HG03064 (cell line): ENCODE data around the gene SLC11A1.

ENCODE experiments used
- ATAC-seq: cut with Tn5 transposase; IDR thresholded peaks from one replicate; pipeline ENCODE4 v1.9.1; 2021; ENCODE audit warnings: low read depth; ENCODE audit not compliant: unreplicated experiment

Gene SLC11A1

GRCh38 chr2:218403810-218404209 is 21.7 kb downstream of the SLC11A1 start:
- no peak for ATAC-seq

GRCh38 chr2:218404351-218405085 is 22.4 kb downstream of the SLC11A1 start:
- no peak for ATAC-seq

GRCh38 chr2:218405086-218405745 is 23.1 kb downstream of the SLC11A1 start:
- no peak for ATAC-seq

GRCh38 chr2:218405746-218406208 is 23.7 kb downstream of the SLC11A1 start:
- ATAC-seq: peak; percentile 9

- peak; percentile 75 for ATAC-seq
These were observed 24.3 kb downstream of the SLC11A1 start for GRCh38 chr2:218406209-218406948.

- ATAC-seq: peak; percentile 5
These were observed 25.0 kb downstream of the SLC11A1 start for GRCh38 chr2:218406949-218407618.

- ATAC-seq: no peak
These were observed 25.6 kb downstream of the SLC11A1 start for GRCh38 chr2:218407717-218408116.

GRCh38 chr2:218418321-218418716 is 36.2 kb downstream of the SLC11A1 start:
- ATAC-seq: no peak

GRCh38 chr2:218418717-218419458 is 36.8 kb downstream of the SLC11A1 start, which contains the start of gene VIL1:
Gene VIL1 (plus strand): TSS chr2:218419123. CDS start chr2:218423779, 4,656 bp downstream.
- ATAC-seq: no peak

- ATAC-seq: no peak
These were observed 37.6 kb downstream of the SLC11A1 start for GRCh38 chr2:218419630-218420216.

- no peak for ATAC-seq
These were observed 39.0 kb downstream of the SLC11A1 start for GRCh38 chr2:218421027-218421426.

- ATAC-seq: no peak
These were observed 40.5 kb downstream of the SLC11A1 start for GRCh38 chr2:218422403-218423086.

GRCh38 chr2:218423584-218423983 is 41.5 kb downstream of the SLC11A1 start:
- no peak for ATAC-seq

- no peak for ATAC-seq
These were observed 43.5 kb downstream of the SLC11A1 start for GRCh38 chr2:218425531-218425930.

- no peak for ATAC-seq
These were observed 45.7 kb downstream of the SLC11A1 start for GRCh38 chr2:218427741-218428140.

GRCh38 chr2:218428846-218429558 is 46.9 kb downstream of the SLC11A1 start:
- no peak for ATAC-seq

GRCh38 chr2:218429911-218430692 is 48.0 kb downstream of the SLC11A1 start:
- no peak for ATAC-seq

GRCh38 chr2:218430721-218431120 is 48.6 kb downstream of the SLC11A1 start:
- no peak for ATAC-seq
